ENCODE results near the gene TCEAL4. TPM values are rescaled to one million over a fixed set of nuclear protein-coding genes. Genes with fewer than 3 reads are reported as not detected.

The TCEAL4 gene
- 10 to 100 TPM; 21.1 to 30.5 (median 28.2) TPM for total RNA-seq

- intact Hi-C loops (cut with DNase I; ENCODE audit: low total_unique reads): loop anchor here (2.0 to 5.0 kb wide), 2 partner anchors 43 to 102 kb away; partner anchors contain the start of genes MORF4L2 and TCEAL1
- Histone ChIP-seq H3K9me3 (peaks cover 0 to 6% (median 0%) of the 10 kb centered on the region in 3 donors), H3K36me3 (no peaks in the 10 kb centered on the region), H3K27ac (peak within 1 kb of the TSS; percentile 79 to 89 (median 88)), H3K4me3 (peak within 1 kb of the TSS; percentile 61 to 77 (median 68)), H3K4me1 (no peaks in the 10 kb centered on the region), H3K27me3 (no peaks in the 10 kb centered on the region)
- in situ Hi-C loops (cut with MboI; ENCODE audit: low sequenced_read_pairs in 4 of 4): no loop called here
- peak; percentile 27 to 43 for DNase-seq
- TF ChIP-seq POLR2A (IDR thresholded peaks at IDR 0.05) (peak; percentile 47 to 51), CTCF (IDR thresholded peaks at IDR 0.05 in 4 of 5, conservative IDR thresholded peaks at IDR 0.05 in 1 of 5) (no peak)
- ATAC-seq: peak; percentile 88 to 94
Observed at GRCh38 chrX:103585411-103586313, at the start of gene TCEAL4. Gene TCEAL4 (plus strand): TSS chrX:103585515. CDS start chrX:103586676, 1,161 bp downstream.

GRCh38 chrX:103536071-103536470, 49.2 kb upstream of the TCEAL4 start:
- no peak overlapping the region for H3K4me3 ChIP-seq
- ATAC-seq: no peak
- no peaks in the 10 kb centered on the region for H3K27me3 ChIP-seq
- in situ Hi-C loops (cut with MboI; ENCODE audit: low sequenced_read_pairs in 4 of 4) (loop anchor here (10.0 to 25.0 kb wide), 2 partner anchors 276 to 279 kb away; no protein-coding TSS in a partner anchor), intact Hi-C loops (cut with DNase I; ENCODE audit: low total_unique reads) (no loop called here)
- TF ChIP-seq CTCF (IDR thresholded peaks at IDR 0.05 in 4 of 5, conservative IDR thresholded peaks at IDR 0.05 in 1 of 5): no peak
- no peak for TF ChIP-seq POLR2A (IDR thresholded peaks at IDR 0.05)
- no peaks in the 10 kb centered on the region for H3K4me1 ChIP-seq
- H3K27ac ChIP-seq: peak overlapping the region in 1 of 4 donors; percentile 34
- no peaks in the 10 kb centered on the region for H3K36me3 ChIP-seq
- DNase-seq: no peak
- no peaks in the 10 kb centered on the region for H3K9me3 ChIP-seq

- H3K9me3 ChIP-seq: no peaks in the 10 kb centered on the region
- ATAC-seq: no peak
- H3K27me3 ChIP-seq: no peaks in the 10 kb centered on the region
- DNase-seq: no peak
- in situ Hi-C loops (cut with MboI; ENCODE audit: low sequenced_read_pairs in 4 of 4) (loop anchor here (10.0 to 25.0 kb wide), 2 partner anchors 276 to 278 kb away; no protein-coding TSS in a partner anchor), intact Hi-C loops (cut with DNase I; ENCODE audit: low total_unique reads) (no loop called here)
- H3K36me3 ChIP-seq: no peaks in the 10 kb centered on the region
- H3K4me1 ChIP-seq: no peaks in the 10 kb centered on the region
- TF ChIP-seq POLR2A (IDR thresholded peaks at IDR 0.05): no peak
- TF ChIP-seq CTCF (IDR thresholded peaks at IDR 0.05 in 4 of 5, conservative IDR thresholded peaks at IDR 0.05 in 1 of 5): no peak
- H3K4me3 ChIP-seq: no peak overlapping the region
- peak overlapping the region in 1 of 4 donors; percentile 34 for H3K27ac ChIP-seq
Observed at GRCh38 chrX:103536732-103537131, 48.6 kb upstream of the TCEAL4 start.

GRCh38 chrX:103537871-103538387, 47.4 kb upstream of the TCEAL4 start:
- no peak overlapping the region for H3K27ac ChIP-seq
- no peak for ATAC-seq
- no peaks in the 10 kb centered on the region for H3K27me3 ChIP-seq
- no peak for DNase-seq
- H3K36me3 ChIP-seq: no peaks in the 10 kb centered on the region
- H3K4me3 ChIP-seq: no peak overlapping the region
- no peaks in the 10 kb centered on the region for H3K4me1 ChIP-seq
- TF ChIP-seq CTCF (IDR thresholded peaks at IDR 0.05 in 4 of 5, conservative IDR thresholded peaks at IDR 0.05 in 1 of 5) (no peak), POLR2A (IDR thresholded peaks at IDR 0.05) (no peak)
- intact Hi-C loops (cut with DNase I; ENCODE audit: low total_unique reads): no loop called here
- no peaks in the 10 kb centered on the region for H3K9me3 ChIP-seq
- in situ Hi-C loops (cut with MboI; ENCODE audit: low sequenced_read_pairs in 4 of 4): loop anchor here (10.0 to 25.0 kb wide), 2 partner anchors 274 to 277 kb away; no protein-coding TSS in a partner anchor

Data from gastrocnemius medialis (tissue), 4 donors.